Skeletal muscle tissue (tissue), 4 donors: ENCODE data around the gene MYL6B. TPM values are rescaled to one million over a fixed set of nuclear protein-coding genes. Genes with fewer than 3 reads are reported as not detected.

ENCODE experiments used
- H3K27ac ChIP-seq: one replicate; pipeline ENCODE4 v1.7.0; 2013; ENCODE audit warnings: mild to moderate bottlenecking, low read depth, low read length, inconsistent platforms
- H3K27me3 ChIP-seq, 3 donors: one replicate each; pipeline ENCODE4 v1.7.0; 2013; ENCODE audit warnings: low read length in 3 of 3; ENCODE audit not compliant: control insufficient read depth in 3 of 3, insufficient read depth in 3 of 3
- H3K36me3 ChIP-seq, 3 donors: one replicate each; pipeline ENCODE4 v1.7.0; 2013; ENCODE audit warnings: low read length in 3 of 3; ENCODE audit not compliant: control insufficient read depth in 3 of 3, insufficient read depth in 3 of 3
- H3K4me1 ChIP-seq, 3 donors: one replicate each; pipeline ENCODE4 v1.7.0; 2013; ENCODE audit warnings: low read length in 3 of 3, mild to moderate bottlenecking in 3 of 3; ENCODE audit not compliant: control insufficient read depth in 3 of 3, insufficient read depth in 3 of 3
- H3K4me3 ChIP-seq, 3 donors: one replicate each; pipeline ENCODE4 v1.7.0; 2013; ENCODE audit warnings: low read length in 3 of 3
- H3K9ac ChIP-seq, 3 donors: one replicate each; pipeline ENCODE4 v1.7.0; 2013; ENCODE audit warnings: low read length in 3 of 3, mild to moderate bottlenecking in 3 of 3, moderate library complexity in 2 of 3, low read depth in 1 of 3
- H3K9me3 ChIP-seq, 3 donors: one replicate each; pipeline ENCODE4 v1.7.0; 2013; ENCODE audit warnings: low read length in 3 of 3; ENCODE audit not compliant: control insufficient read depth in 3 of 3
- total RNA-seq: library from RNA; depleted of rRNA; stranded (reverse); fragments of >200 nt; gene quantifications from one replicate; pipeline ENCODE4 v1.2.3, GENCODE V29; 2014
- donor health status: Osteomylitis.

The MYL6B gene
- total RNA-seq, 1 donor from 2014 or later: 451 TPM

GRCh38 chr12:56158029-56158925, 5.9 kb downstream of the MYL6B start, which contains the start of gene MYL6:
TSS of gene MYL6 (plus strand) at chr12:56158359. CDS start at chr12:56158402, 43 bp downstream.
- no peaks in the 10 kb centered on the region for H3K9me3 ChIP-seq
- H3K9ac ChIP-seq: peak within 1 kb of the TSS; percentile 100
- peak within 1 kb of the TSS; percentile 99 to 100 (median 99) for H3K4me3 ChIP-seq
- H3K27me3 ChIP-seq: no peaks in the 10 kb centered on the region
- peaks cover 41 to 65% (median 55%) of the 10 kb centered on the region in 3 donors for H3K4me1 ChIP-seq
- H3K36me3 ChIP-seq: peaks cover 38 to 45% (median 45%) of the 10 kb centered on the region in 3 donors
- peak within 1 kb of the TSS; percentile 98 for H3K27ac ChIP-seq

GRCh38 chr12:56158926-56159461, 6.6 kb downstream of the MYL6B start:
- H3K9me3 ChIP-seq: no peaks in the 10 kb centered on the region
- H3K36me3 ChIP-seq: peaks cover 46 to 47% (median 47%) of the 10 kb centered on the region in 3 donors
- peak overlapping the region; percentile 100 for H3K9ac ChIP-seq
- H3K4me1 ChIP-seq: peaks cover 35 to 57% (median 50%) of the 10 kb centered on the region in 3 donors
- peak overlapping the region; percentile 98 for H3K27ac ChIP-seq
- peak overlapping the region; percentile 99 to 100 (median 99) for H3K4me3 ChIP-seq
- no peaks in the 10 kb centered on the region for H3K27me3 ChIP-seq

- Histone ChIP-seq H3K27me3 (no peaks in the 10 kb centered on the region), H3K9me3 (no peaks in the 10 kb centered on the region), H3K4me1 (peaks cover 31 to 54% (median 44%) of the 10 kb centered on the region in 3 donors), H3K9ac (peak overlapping the region; percentile 100), H3K27ac (peak overlapping the region; percentile 98), H3K36me3 (peaks cover 52 to 53% (median 53%) of the 10 kb centered on the region in 3 donors), H3K4me3 (peak overlapping the region; percentile 99 to 100 (median 99))
Observed at GRCh38 chr12:56159482-56160192, 7.2 kb downstream of the MYL6B start.

- peak overlapping the region; percentile 98 for H3K27ac ChIP-seq
- H3K4me1 ChIP-seq: peaks cover 32 to 51% (median 46%) of the 10 kb centered on the region in 3 donors
- H3K27me3 ChIP-seq: no peaks in the 10 kb centered on the region
- no peaks in the 10 kb centered on the region for H3K9me3 ChIP-seq
- H3K4me3 ChIP-seq: peak overlapping the region; percentile 99 to 100 (median 99)
- peaks cover 52 to 57% (median 56%) of the 10 kb centered on the region in 3 donors for H3K36me3 ChIP-seq
- H3K9ac ChIP-seq: peak overlapping the region; percentile 100
Observed at GRCh38 chr12:56160193-56160763, 7.9 kb downstream of the MYL6B start.

GRCh38 chr12:56160894-56161689, 8.7 kb downstream of the MYL6B start:
- Histone ChIP-seq H3K9me3 (no peaks in the 10 kb centered on the region), H3K9ac (peak overlapping the region; percentile 100), H3K4me1 (peaks cover 37 to 52% (median 48%) of the 10 kb centered on the region in 3 donors), H3K27me3 (no peaks in the 10 kb centered on the region), H3K36me3 (peaks cover 46 to 57% (median 55%) of the 10 kb centered on the region in 3 donors), H3K27ac (peak overlapping the region; percentile 98), H3K4me3 (peak overlapping the region; percentile 99 to 100 (median 99))

- H3K9me3 ChIP-seq: no peaks in the 10 kb centered on the region
- H3K4me3 ChIP-seq: no peak overlapping the region
- peaks cover 37 to 51% (median 48%) of the 10 kb centered on the region in 3 donors for H3K4me1 ChIP-seq
- H3K9ac ChIP-seq: peak overlapping the region in 2 of 3 donors; percentile 0 to 100
- no peaks in the 10 kb centered on the region for H3K27me3 ChIP-seq
- H3K27ac ChIP-seq: peak overlapping the region; percentile 98
- peaks cover 46 to 57% (median 55%) of the 10 kb centered on the region in 3 donors for H3K36me3 ChIP-seq
Observed at GRCh38 chr12:56161690-56162351, 9.4 kb downstream of the MYL6B start.

- H3K27me3 ChIP-seq: no peaks in the 10 kb centered on the region
- H3K9ac ChIP-seq: peak overlapping the region in 1 of 3 donors; percentile 8
- H3K36me3 ChIP-seq: peaks cover 51 to 62% (median 61%) of the 10 kb centered on the region in 3 donors
- H3K4me3 ChIP-seq: no peak overlapping the region
- H3K27ac ChIP-seq: no peak overlapping the region
- peaks cover 32 to 43% (median 42%) of the 10 kb centered on the region in 3 donors for H3K4me1 ChIP-seq
- H3K9me3 ChIP-seq: no peaks in the 10 kb centered on the region
Observed at GRCh38 chr12:56162468-56163290, 10.3 kb downstream of the MYL6B start.
